Endothelial cell of umbilical vein (primary cell): ENCODE results near the gene ABCC1. TPM values are rescaled to one million over a fixed set of nuclear protein-coding genes. Genes with fewer than 3 reads are reported as not detected.

Experiments
- BruUV-seq: library from RNA; stranded (reverse); fragments of 400-500 nt; replicated peaks from 2 replicates; lab custom pipeline; 2021; lab: Mats Ljungman, UMichigan
- CTCF ChIA-PET: fragments of 300-600, 350-600 bp; sonication (Branson Sonifier 250); formaldehyde crosslinking; loops from one replicate; lab custom pipeline; 2021; ENCODE audit warnings: antibody characterized with exemption, inconsistent platforms; lab: Charles Lee
- POLR2A ChIA-PET: fragments of 300-600, 350-600 bp; sonication (Branson Sonifier 250); formaldehyde crosslinking; loops from one replicate; lab custom pipeline; 2021; ENCODE audit warnings: antibody characterized with exemption, inconsistent platforms; lab: Charles Lee
- DNase-seq: peaks from one replicate; pipeline ENCODE4 v3.0.0-alpha.2; 2011; ENCODE audit warnings: low read depth, low spot score
- FAIRE-seq: peaks from 2 replicates; lab custom pipeline; 2011; peaks lifted over from hg19 to GRCh38; lab: Jason Lieb, UNC
- H2AFZ ChIP-seq: 2 replicates; pipeline ENCODE4 v1.6.0; 2012; ENCODE audit warnings: low read depth, low read length, control low read depth, inconsistent platforms
- H3K27ac ChIP-seq: 2 replicates; pipeline ENCODE4 v1.5.1; 2011; ENCODE audit warnings: low read depth, mild to moderate bottlenecking, control low read depth, low read length, moderate library complexity; ENCODE audit not compliant: insufficient read depth
- H3K27me3 ChIP-seq, 2 experiments: 2 replicates each; pipeline versions ENCODE4 v1.6.0 to v1.6.1; 2011; ENCODE audit warnings: low read length in 2 of 2, mixed read lengths in 1 of 2; ENCODE audit not compliant: control insufficient read depth in 2 of 2, insufficient read depth in 2 of 2
- H3K36me3 ChIP-seq, 2 experiments: 2 replicates in 1 of 2; 3 replicates in 1 of 2; pipeline ENCODE4 v1.5.1; 2011; ENCODE audit warnings: low read length in 2 of 2, mild to moderate bottlenecking in 1 of 2, moderate library complexity in 1 of 2; ENCODE audit not compliant: control insufficient read depth in 2 of 2, insufficient read depth in 2 of 2; ENCODE audit errors: extremely low read depth in 1 of 2
- H3K4me1 ChIP-seq: 3 replicates; pipeline ENCODE4 v1.5.1; 2011; ENCODE audit warnings: mild to moderate bottlenecking, low read length; ENCODE audit not compliant: control insufficient read depth, insufficient read depth; ENCODE audit errors: extremely low read depth
- H3K4me2 ChIP-seq: 2 replicates; pipeline ENCODE4 v1.6.1; 2011; ENCODE audit warnings: low read length, control low read depth, mixed read lengths; ENCODE audit not compliant: insufficient read depth
- H3K4me3 ChIP-seq, 3 experiments: fragments of 200-600 bp in 1 of 3; sonication (generic), shearing (Covaris generic) in 1 of 3; replicated peaks in 1 of 3; 2 replicates each; pipeline ENCODE4 v1.5.1; 2011 to 2016; ENCODE audit warnings: control low read depth in 3 of 3, low read length in 3 of 3, mild to moderate bottlenecking in 2 of 3, inconsistent platforms in 1 of 3, low read depth in 1 of 3, moderate library complexity in 1 of 3; ENCODE audit not compliant: insufficient read depth in 1 of 3
- H3K79me2 ChIP-seq: 2 replicates; pipeline ENCODE4 v1.6.0; 2012; ENCODE audit warnings: low read length, inconsistent platforms; ENCODE audit not compliant: control insufficient read depth, insufficient read depth
- H3K9ac ChIP-seq: replicated peaks from 2 replicates; pipeline ENCODE3; 2011; ENCODE audit warnings: low read length, control low read depth; ENCODE audit not compliant: insufficient read depth; ENCODE audit errors: extremely low read depth
- H3K9me1 ChIP-seq: replicated peaks from 3 replicates; pipeline ENCODE4 v1.6.0; 2011; ENCODE audit warnings: mild to moderate bottlenecking, low read length; ENCODE audit not compliant: control insufficient read depth, insufficient read depth; ENCODE audit errors: extremely low read depth
- H3K9me3 ChIP-seq: replicated peaks from 2 replicates; pipeline ENCODE4 v1.5.1; 2012; ENCODE audit warnings: low read length, inconsistent platforms; ENCODE audit not compliant: control insufficient read depth, insufficient read depth
- H4K20me1 ChIP-seq: replicated peaks from 2 replicates; pipeline ENCODE3; 2011; ENCODE audit warnings: mild to moderate bottlenecking, low read length; ENCODE audit not compliant: control insufficient read depth, insufficient read depth; ENCODE audit errors: extremely low read depth
- CTCF ChIP-seq, 2 donors: IDR thresholded peaks; 1 replicate in 1 of 2; 2 replicates in 1 of 2; pipeline ENCODE4 v1.5.1; 2011; ENCODE audit warnings: low read length in 2 of 2, mild to moderate bottlenecking in 2 of 2, moderate library complexity in 2 of 2, control low read depth in 1 of 2, inconsistent platforms in 1 of 2, low read depth in 1 of 2; ENCODE audit not compliant: insufficient read depth in 1 of 2; ENCODE audit errors: extremely low read depth in 1 of 2
- EZH2 ChIP-seq: IDR thresholded peaks from 2 replicates; pipeline ENCODE4 v1.6.1; 2012; ENCODE audit warnings: borderline replicate concordance, low read depth, mild to moderate bottlenecking, moderate library complexity, low read length, inconsistent platforms; ENCODE audit not compliant: severe bottlenecking
- FOS ChIP-seq: IDR thresholded peaks from 2 replicates; pipeline ENCODE4 v1.6.1; 2011; ENCODE audit warnings: mild to moderate bottlenecking, low read length, moderate library complexity, borderline replicate concordance; ENCODE audit not compliant: insufficient read depth
- GATA2 ChIP-seq: IDR thresholded peaks from 2 replicates; pipeline ENCODE4 v1.7.0; 2011; ENCODE audit warnings: low read depth, mild to moderate bottlenecking, moderate library complexity, mixed read lengths, low read length; ENCODE audit not compliant: insufficient read length, insufficient read depth
- JUN ChIP-seq: IDR thresholded peaks from 2 replicates; pipeline ENCODE4 v1.6.1; 2011; ENCODE audit warnings: borderline replicate concordance, low read depth; ENCODE audit not compliant: insufficient read length, insufficient read depth
- MYC ChIP-seq: IDR thresholded peaks from one replicate; pipeline ENCODE4 v1.6.1; 2011; ENCODE audit warnings: mild to moderate bottlenecking, low read depth, low read length
- POLR2A ChIP-seq: IDR thresholded peaks from 2 replicates; pipeline ENCODE4 v1.6.1; 2012; ENCODE audit warnings: low read depth, mild to moderate bottlenecking, control low read depth, low read length
- POLR2AphosphoS5 ChIP-seq: IDR thresholded peaks from 2 replicates; pipeline ENCODE4 v1.6.1; 2012; ENCODE audit warnings: low read depth, mild to moderate bottlenecking, control low read depth, low read length, moderate library complexity; ENCODE audit not compliant: insufficient read depth
- dilution Hi-C: fragments of 300-500 bp; cut with MboI; formaldehyde crosslinking; loops from one replicate; pipeline ENCODE4 v1.15.0; 2019; ENCODE audit warnings: low sequenced_read_pairs; ENCODE audit not compliant: extremely low pct_ligation_motif_present
- intact Hi-C: fragments of 100-400 bp; cut with micrococcal nuclease; formaldehyde crosslinking; loops from one replicate; pipeline ENCODE4 v1.10.0; 2022
- polyA plus RNA-seq, 4 experiments: library from polyadenylated mRNA; depleted of rRNA in 3 of 4; stranded (reverse) in 3 of 4; unstranded in 1 of 4; fragments of >200 nt; gene quantifications; 2 replicates each; pipeline versions ENCODE4 v1.2.1 to v1.2.3, GENCODE V29; 2011 to 2012; ENCODE audit warnings: missing spikeins in 1 of 4
- total RNA-seq: library from RNA; stranded (reverse); gene quantifications from 2 replicates; pipeline ENCODE4 v1.2.3, GENCODE V29; 2021
- TF ChIP-seq, protein P1 (sequence below): IDR thresholded peaks from 2 replicates; pipeline ENCODE4 v1.6.1; 2011; ENCODE audit not compliant: insufficient read depth, insufficient read length

Gene ABCC1
- total and polyA plus RNA-seq, 2 donors (not counting 3 experiments of a cell fraction or from before 2014, with no cell fraction given) = 46.1 to 89.2 TPM

DNA sequence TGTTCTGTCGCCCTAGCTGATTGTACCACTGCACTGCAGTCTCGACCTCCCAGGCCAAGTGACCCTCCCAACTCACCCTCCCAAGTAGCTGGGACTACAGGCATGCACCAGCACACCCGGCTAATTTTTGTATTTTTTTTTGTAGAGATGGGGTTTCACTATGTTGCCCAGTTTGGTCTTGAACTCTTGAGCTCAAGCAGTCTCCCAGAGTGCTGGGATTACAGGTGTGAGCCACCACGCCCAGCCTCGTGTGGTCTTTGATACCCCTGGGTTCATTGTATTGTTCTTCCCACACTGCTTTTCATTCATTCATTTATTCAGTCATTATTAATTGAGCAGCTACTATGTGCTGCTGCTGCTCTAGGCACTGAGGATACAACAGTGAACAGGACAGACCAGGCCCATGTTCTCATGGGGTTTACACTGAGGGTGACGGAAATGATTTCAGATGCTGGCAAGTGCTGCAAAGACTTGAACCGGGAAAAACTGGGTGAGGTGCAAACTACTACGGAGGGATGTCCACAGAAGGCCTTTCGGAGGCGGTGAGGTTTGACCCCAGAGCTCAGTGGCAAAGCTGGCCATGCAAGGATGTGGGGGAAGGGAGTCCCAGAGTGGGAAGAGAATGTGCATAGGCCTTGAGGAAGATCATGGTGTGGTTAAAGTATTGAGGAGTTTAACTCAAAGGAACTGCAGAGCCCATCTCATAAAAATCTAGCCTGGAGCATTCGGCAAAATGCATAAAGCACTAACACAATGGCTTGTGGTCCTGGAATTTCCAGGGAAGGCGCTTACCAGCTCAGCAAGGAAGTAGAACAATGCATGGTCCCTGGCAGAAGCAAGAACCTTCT lies 10.9 kb downstream of the ABCC1 start:
- H2AFZ ChIP-seq = no peak overlapping the region
- peaks cover 43% of the 10 kb centered on the region for H3K4me1 ChIP-seq
- H4K20me1 ChIP-seq = peaks cover 2% of the 10 kb centered on the region
- H3K4me3 ChIP-seq = no peak overlapping the region
- peak overlapping the region; percentile 43 for H3K27ac ChIP-seq
- peaks cover 98% of the 10 kb centered on the region for H3K79me2 ChIP-seq
- H3K9me3 ChIP-seq = no peaks in the 10 kb centered on the region
- CTCF ChIA-PET = interaction anchor here (0.7 to 1.6 kb wide), 5 partner anchors 10 to 85 kb away, joined by 3 to 12 read pairs (median 3); no protein-coding TSS in a partner anchor
- no peaks in the 10 kb centered on the region for H3K36me3 ChIP-seq
- DNase-seq = peak; percentile 83
- H3K4me2 ChIP-seq = peak overlapping the region; percentile 11
- no peak for TF ChIP-seq MYC
- TF ChIP-seq CTCF (IDR thresholded peaks at IDR 0.05; ENCODE audit: extremely low read depth in 1 of 2, insufficient read depth in 1 of 2, low read depth in 1 of 2, low read length in 2 of 2) = no peak
- no peak for TF ChIP-seq FOS
- TF ChIP-seq GATA2 = no peak
- no peak for TF ChIP-seq POLR2AphosphoS5
- TF ChIP-seq JUN = no peak
- TF ChIP-seq EZH2 = no peak
- no peak for TF ChIP-seq POLR2A
- TF ChIP-seq, protein P1, sequence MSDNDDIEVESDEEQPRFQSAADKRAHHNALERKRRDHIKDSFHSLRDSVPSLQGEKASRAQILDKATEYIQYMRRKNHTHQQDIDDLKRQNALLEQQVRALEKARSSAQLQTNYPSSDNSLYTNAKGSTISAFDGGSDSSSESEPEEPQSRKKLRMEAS = no peak
- POLR2A ChIA-PET = interaction anchor here (0.9 to 1.0 kb wide), 2 partner anchors 62 to 160 kb away, joined by 4 to 13 read pairs; no protein-coding TSS in a partner anchor
- intact Hi-C loops (loop anchor here (1.0 to 2.0 kb wide), 3 partner anchors 9 to 162 kb away; no protein-coding TSS in a partner anchor), dilution Hi-C loops (no loop called here)
- no peaks in the 10 kb centered on the region for H3K9me1 ChIP-seq
- peak overlapping the region; percentile 20 for H3K9ac ChIP-seq
- peak; percentile 93 for FAIRE-seq
- H3K27me3 ChIP-seq = no peaks in the 10 kb centered on the region
- BruUV-seq = no TSS peak
